Smooth muscle cell of the brain vasculature (primary cell): ENCODE measurements around the gene BCAS1.

Experiments
- DNase-seq: peaks from one replicate; pipeline ENCODE4 v3.0.0-alpha.2; 2012; ENCODE audit warnings: low read depth, low spot score

Gene BCAS1

DNA sequence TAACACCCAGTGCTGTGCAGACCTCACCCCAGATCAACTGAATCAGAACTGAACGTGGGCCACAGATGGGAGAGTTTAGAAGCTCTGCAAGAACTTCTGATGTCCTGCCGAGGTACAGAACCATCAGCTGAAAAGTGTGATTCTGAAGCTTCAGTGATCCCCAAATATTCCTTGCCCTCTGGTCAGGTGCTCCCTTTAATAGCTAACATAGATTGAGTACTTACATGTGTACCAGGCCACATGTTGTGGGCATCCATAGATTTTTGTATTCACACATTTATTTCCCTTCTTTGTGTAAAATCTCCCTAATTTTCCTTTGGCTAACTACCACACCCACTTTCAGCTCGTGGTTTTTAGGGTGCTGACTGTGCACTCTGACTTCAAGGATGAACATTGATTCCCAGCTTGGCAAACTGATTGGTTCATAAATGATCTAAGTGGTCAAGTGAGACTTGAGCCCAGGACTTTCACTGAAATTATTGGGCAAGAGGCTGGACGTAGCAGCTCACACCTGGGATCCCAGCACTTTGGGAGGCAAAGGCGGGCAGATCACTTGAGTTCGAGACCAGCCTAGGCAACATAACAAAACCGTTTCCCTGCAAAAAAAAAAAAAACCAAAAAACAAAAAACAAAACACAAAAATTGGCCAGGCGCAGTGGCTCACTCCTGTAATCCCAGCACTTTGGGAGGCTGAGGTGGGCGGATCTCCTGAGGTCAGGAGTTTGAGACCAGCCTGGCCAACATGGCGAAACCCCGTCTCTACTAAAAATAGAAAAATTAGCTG, 162.2 kb downstream of the BCAS1 start:
- no peak for DNase-seq

DNA sequence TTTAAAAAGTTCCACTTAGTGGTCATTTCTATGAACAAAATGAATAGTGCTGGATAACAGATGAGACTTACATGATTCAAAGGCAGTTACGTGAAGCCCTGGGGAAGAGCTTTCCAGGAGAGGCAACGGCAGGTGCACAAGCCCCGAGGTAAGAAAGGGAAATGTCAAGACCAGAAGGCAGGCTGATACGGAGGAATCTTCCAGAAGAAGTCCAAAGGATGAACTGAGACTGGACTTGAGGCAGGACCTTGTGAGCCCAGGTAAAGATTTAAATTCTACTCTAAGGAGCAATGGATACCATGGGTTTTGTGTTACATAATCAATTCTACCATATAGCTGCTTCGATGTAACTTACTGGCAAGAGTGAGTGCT, 164.6 kb downstream of the BCAS1 start:
- no peak for DNase-seq

DNA sequence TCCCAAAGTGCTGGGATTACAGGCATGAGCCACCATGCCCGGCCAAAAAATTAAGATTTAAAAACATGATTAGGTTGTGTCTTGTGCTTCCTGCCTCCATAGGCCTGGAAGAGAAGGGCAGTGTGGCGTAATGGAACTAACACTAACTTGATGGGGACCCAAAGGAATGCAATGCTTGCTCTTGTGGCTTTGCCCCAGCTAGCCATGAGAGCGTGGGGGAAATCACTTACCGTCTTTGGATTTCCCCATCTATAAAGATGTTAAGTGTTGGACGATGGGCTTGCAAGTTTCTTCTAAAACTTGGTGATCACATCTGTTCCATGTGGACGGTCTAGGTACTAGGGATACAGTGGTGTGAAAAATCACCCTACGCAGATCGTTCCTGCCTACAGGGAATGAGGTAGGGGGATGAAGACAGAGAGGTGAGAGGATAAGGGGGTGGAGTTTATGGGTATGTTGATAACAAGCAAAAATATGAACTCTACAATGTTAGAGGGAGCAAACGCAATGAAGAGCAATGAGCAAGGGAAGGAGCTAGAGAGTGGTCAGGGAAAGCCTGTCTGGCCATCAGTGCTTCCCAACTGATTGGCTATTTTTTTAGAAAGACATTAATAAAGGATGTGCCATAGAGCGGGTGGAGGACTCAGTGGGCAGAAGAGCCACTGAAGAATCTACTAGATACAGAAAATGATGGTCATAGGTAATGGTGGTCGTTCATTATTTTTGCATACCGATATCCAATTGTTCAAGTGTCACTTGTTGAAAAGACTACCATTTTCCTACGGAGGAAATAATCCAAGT, 165.2 kb downstream of the BCAS1 start:
- DNase-seq, result no peak

DNA sequence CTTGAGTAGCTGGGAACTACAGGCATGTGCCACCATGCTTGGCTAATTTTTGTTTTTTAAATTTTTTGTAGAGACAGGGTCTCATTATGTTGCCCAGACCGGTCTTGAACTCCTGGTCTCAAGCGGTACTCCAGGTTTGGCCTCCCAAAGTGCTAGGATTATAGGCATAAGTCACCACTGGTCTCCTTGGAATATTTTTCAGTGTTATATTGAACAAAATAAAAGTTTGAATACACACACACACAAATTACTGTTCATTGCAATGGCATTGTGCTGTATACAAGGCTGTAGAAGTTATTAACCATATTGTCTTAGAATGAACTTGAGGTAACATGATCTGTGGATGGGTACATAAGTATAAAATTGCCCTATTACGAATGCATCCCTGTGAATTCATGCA, 166.1 kb downstream of the BCAS1 start:
- no peak for DNase-seq

DNA sequence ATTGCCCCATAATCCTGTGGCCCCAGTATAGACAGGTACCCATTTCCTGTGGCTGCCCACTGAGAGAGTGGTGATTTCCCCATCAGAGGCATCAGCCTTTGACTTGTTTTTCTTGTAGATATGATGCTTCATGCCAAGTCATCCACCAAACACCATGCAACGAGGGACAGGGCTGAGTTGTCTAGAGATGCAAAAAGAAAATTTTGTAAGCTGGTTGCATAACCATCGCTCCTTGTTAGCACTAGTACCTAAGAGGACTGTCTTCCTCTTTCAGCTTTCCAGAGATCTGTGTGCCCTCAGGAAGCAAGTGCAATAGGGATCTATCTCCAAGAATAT, 166.8 kb downstream of the BCAS1 start:
- no peak for DNase-seq

DNA sequence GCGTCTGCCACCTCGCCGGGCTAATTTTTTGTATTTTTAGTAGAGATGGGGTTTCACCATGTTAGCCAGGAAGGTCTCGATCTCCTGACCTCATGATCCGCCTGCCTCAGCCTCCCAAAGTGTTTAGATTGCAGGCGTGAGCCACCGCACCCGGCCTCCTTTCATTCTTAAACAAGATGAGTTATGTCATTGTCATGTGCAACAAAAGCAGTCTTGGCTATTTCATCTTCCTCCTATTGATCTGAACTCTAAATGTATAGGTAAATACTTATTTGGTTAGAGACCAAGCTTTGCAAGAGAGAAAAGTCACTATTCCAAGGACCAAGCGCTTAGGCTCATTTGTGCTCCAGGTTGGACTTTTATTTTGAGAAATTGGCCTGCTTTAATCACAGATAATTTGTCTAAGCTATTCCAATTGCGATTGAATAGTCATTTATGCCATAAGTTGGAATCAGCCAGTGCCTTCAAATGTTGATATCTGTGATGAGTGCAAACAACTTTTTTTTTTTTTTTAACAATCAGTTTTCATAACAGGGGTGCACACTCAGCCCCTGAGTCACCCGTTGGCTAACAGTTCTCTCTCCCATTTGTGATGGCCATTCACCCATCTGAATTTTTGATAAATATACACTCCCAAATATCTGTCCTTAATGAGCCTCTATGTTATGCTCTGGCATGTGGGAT, 167.3 kb downstream of the BCAS1 start:
- no peak for DNase-seq

DNA sequence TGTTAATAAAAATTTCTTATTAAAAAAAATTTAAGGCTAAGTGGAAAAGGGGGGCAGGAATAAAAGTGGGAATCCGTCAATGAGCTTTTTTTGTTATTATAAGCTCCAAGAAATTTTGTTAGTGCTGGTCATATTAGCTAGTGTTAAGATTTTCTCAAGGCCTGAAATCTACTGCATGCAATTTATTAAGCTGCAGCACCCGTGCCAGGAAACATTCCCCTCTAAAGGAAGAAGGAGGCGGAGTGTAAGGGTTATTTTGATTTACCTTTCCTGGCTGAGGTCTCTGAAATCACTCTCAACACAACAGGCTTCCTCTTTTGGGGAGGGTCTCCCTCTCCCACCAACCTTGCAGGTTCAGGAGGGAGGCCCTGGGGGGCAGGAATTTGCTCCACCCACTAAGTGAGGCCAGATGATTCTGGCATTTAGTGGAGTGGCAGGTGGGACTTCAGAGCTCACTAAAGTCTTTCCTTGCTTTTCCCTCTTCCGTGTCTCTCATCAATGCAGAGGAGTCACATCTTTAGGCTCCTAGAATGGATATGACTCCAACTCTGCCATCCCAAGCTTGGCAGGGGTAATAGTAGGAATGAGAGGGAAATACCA, 168.8 kb downstream of the BCAS1 start:
- DNase-seq, result no peak

DNA sequence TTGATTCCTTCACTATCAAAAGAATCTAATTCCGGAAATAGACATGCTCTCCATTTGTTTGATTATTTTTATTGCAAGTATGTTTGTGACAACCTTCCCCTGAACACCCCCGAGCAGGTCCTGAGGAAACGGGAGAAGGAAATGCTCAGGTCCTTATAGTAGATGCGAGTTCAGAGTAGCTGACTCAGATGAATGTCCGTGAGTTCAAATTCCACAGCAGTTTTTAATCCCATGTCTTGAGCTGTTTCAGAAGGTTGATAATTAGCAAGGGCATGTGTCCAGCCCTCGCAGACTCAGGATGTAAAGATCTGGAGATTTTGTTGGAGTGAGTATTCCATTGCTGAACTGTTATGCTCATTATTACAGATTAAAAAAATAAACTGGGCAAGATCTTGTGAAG, 169.3 kb downstream of the BCAS1 start:
- DNase-seq, result no peak

DNA sequence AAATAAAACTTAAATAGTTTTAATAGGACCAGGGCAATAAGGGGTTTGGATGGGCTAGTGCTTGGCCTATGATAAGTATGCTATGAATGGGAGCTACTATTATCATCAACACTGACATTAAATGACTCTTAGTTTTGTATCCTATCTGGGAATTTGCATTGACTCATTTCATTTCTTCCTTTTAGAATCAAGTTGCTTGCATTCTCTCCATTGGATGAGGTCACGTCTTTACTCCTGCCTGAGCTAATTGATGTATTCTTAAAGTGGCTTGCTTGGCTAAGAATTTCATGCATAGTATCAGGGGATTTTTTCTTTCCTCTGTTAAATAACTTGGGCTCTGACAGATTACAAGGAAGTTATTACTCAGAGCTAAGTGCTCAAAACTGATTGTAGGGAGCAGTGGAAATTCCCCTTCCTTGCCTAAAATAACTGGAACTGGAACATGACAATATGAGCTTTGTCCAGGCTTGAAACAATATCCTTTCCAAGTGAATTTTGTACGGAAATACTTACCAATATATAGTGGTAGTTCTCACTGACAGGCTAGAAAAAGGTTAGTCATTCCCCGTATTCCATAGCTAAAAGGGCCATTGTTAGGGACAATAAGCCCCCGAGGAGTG, 169.9 kb downstream of the BCAS1 start:
- no peak for DNase-seq

DNA sequence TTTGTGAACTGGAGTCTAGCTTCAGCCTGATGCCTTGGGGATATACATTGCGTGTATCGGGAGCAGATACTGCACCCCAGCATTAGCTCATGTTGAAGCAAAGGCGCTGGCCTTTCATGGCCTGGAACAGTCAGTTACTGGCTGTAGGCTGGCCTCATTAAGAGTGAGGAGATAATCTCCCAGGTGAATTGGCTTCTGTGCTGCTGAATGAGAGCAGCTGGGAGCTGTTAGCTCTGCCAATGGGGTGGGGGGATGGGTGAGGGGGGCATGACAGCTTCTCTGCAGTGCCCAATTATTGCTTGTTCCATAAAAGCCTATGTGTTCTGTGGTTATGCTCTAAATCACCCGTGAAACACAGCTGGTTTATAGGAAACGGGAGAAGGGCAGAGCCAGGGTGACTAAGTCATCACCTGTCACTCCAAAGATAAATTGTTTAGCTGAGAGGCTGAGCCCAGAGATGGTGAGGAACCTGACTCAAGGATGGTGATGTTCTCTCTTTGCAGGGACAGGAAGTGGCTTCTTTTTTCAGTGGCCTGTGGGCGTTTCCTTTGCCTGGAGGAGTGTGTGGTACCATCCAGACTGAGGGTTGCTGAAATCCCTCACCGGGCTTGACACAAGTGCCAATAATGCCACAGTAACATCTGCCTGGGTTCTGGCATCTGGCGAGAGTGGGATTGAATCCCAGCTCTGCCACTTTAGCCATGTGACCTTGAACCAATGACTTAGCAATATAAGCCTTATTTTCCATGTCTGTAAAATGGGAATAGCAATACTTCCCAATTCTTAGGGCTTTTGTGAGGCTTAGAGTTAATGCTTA, 170.8 kb downstream of the BCAS1 start:
- no peak for DNase-seq

DNA sequence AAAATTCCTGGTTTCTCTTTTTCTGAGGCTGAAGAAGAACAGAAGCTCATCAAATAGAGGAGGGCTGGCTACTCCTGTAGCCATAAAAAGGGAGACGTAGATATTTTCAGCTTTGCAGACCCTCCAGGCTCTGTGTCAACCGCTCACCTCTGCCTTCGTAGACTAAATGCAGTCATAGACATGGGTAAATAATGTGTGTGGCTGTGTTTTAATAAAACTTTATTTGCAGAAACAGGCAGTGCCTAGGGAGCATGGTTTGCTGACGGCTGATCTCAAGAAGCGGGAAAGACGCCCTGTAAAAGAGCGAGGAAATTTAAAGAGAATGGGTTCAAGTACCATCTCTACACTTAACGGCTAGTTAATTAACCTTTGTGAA, 171.8 kb downstream of the BCAS1 start:
- DNase-seq, result no peak

DNA sequence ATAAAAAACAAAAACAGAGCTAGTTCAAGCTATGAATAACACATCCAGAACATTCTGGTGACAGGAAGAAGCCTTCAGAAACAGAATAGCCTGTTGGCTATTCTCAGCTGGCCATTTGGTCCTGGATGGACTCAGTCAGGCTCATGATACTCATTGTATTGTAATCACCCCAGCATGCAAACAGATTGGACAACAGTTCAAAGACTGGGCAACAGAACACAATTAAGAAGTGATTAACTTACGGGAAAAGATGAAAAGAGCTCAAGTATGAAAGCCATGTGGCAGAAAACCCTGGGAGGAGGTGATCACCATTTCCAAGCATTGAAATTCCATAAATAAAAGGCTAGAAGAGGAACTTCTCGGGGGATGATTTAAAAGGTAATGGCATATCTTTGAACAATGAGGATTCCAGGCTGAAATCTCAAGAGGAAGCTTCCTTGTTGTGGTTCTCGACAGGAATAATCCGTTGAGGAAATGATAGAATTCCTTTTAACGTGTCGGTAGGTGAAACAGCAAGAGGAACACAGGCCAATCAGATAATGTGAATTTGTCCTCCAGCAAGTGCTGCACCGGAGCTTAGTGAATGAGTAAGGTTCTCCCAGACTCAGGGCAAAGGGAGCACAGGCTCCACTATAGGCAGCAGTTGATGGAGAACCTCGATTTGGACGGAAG, 172.4 kb downstream of the BCAS1 start:
- DNase-seq, result no peak

DNA sequence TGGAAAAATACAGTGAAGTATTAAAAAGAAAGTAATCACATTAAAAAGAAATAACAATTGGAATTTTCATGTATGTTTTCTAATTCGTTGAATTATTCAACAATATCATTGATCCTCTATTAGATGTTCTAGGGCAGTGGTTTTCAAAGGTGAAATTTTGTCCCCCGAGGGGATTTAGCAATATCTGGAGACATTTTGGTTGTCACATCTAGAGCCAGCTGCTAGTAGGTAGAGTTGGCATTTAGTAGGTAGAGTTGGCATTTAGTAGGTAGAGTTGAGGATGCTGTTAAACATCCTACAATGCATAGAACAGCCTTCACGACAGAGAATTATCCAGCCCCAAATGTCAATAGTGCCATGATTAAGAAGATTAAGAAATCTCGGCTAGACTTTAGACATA, 173.7 kb downstream of the BCAS1 start:
- no peak for DNase-seq

DNA sequence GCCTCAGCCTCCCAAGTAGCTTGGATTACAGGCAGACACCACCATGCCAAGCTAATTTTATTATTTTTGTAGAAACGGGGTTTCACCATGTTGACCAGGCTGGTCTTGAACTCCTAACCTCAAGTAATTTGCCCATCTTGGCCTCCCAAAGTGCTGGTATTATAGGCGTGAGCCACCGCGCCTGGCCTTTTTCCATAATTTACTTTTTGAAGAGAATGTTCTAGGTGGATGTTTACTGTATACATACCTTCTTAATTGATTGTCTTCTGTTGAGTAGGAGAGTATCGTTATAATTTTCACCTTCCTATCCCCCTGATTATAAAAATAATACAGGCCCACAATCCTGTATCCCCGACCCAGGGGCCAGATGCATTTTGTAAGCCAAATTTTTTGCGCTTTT, 174.4 kb downstream of the BCAS1 start:
- DNase-seq, result no peak

DNA sequence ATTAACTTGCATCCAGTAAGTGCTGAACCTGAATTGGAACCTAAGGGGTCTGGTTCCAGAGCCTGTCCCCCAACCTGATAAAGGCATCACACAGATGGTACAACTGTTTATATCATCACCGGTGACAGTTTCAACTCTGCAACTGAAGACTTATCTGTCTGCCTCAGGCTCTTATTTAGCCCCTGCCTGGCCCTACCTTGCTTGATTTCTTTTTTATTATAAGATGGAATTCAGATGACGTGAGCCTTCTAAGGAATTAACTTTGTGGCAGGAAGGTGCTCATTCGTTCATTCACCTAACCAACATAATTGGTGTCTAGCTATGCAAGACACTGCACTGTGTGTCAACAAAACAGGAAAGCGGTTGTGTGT, 175.0 kb downstream of the BCAS1 start:
- no peak for DNase-seq

DNA sequence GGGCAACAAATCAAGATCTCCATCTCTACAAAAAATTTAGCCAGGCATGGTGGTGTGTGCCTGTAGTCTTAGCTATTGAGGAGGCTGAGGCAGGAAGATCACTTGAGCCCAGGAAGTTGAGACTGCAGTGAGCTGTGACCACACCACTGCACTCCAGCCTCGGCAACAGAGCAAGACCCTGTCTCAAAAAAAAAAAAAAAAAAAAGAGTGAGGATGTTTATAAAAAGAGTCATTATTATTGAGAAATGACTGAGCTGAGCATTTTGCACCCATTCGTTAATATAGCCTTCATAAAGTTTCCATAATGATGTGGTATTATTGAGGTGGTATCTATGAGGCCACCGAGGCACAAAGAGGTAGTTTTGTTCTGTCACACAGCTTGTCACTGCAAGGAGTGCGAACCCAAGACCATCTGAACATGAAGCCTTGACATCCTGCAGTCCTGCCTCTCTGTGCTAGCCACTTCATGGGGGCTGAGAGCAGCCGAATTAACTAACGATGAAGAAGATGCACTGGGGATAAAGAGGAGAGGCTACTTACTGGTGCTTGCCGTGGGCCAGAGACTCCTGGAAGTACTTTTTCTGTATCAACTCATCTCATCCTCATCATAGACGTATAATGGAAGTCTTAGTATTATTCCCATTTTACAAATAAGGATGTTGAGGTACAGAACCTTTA, 175.5 kb downstream of the BCAS1 start:
- no peak for DNase-seq
